Measurements from ENCODE around the gene GALNT2.

GRCh38 chr1:230067871-230068620 is 1.0 kb downstream of the GALNT2 start:
- TF ChIP-seq, protein P1, sequence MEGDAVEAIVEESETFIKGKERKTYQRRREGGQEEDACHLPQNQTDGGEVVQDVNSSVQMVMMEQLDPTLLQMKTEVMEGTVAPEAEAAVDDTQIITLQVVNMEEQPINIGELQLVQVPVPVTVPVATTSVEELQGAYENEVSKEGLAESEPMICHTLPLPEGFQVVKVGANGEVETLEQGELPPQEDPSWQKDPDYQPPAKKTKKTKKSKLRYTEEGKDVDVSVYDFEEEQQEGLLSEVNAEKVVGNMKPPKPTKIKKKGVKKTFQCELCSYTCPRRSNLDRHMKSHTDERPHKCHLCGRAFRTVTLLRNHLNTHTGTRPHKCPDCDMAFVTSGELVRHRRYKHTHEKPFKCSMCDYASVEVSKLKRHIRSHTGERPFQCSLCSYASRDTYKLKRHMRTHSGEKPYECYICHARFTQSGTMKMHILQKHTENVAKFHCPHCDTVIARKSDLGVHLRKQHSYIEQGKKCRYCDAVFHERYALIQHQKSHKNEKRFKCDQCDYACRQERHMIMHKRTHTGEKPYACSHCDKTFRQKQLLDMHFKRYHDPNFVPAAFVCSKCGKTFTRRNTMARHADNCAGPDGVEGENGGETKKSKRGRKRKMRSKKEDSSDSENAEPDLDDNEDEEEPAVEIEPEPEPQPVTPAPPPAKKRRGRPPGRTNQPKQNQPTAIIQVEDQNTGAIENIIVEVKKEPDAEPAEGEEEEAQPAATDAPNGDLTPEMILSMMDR (IDR thresholded peaks at IDR 0.05) = no peak
- TF ChIP-seq PBX3 (IDR thresholded peaks at IDR 0.05) (no peak), REST (IDR thresholded peaks at IDR 0.05) (no peak), MYC (IDR thresholded peaks at IDR 0.05; ENCODE audit: borderline replicate concordance, low read length) (no peak), ESRRA (IDR thresholded peaks at IDR 0.05; ENCODE audit: borderline replicate concordance, low read length) (no peak), RFX5 (IDR thresholded peaks at IDR 0.05) (no peak), POLR2A (IDR thresholded peaks at IDR 0.05; ENCODE audit: low read length) (no peak), ZC3H11A (IDR thresholded peaks at IDR 0.05) (no peak), SMC3 (IDR thresholded peaks at IDR 0.05) (no peak; the same call in 2 of the 3 replicates)

All from A549 (cell line).